Glomerular endothelial cell (primary cell): ENCODE data around the gene DNAH1. TPM values are rescaled to one million over a fixed set of nuclear protein-coding genes. Genes with fewer than 3 reads are reported as not detected.

Experiments used
- DNase-seq: peaks from one replicate; pipeline ENCODE4 v3.0.0-alpha.2; 2011; ENCODE audit warnings: low read depth, low spot score; ENCODE audit errors: extremely low read depth
- total RNA-seq: library from RNA; depleted of rRNA; stranded (reverse); fragments of >200 nt; gene quantifications from 2 replicates; pipeline ENCODE4 v1.2.3, GENCODE V29; 2015

Gene DNAH1
- total RNA-seq, 1 donor from 2014 or later, result 9.9 TPM

GRCh38 chr3:52384019-52384761 lies 68.1 kb downstream of the DNAH1 start:
- no peak for DNase-seq

- no peak for DNase-seq
Measured at GRCh38 chr3:52385157-52385556, 69.0 kb downstream of the DNAH1 start.

GRCh38 chr3:52387481-52387880 lies 71.4 kb downstream of the DNAH1 start:
- no peak for DNase-seq

- no peak for DNase-seq
Measured at GRCh38 chr3:52388348-52388821, 72.3 kb downstream of the DNAH1 start.

- no peak for DNase-seq
Measured at GRCh38 chr3:52388933-52389332, 72.8 kb downstream of the DNAH1 start.

- no peak for DNase-seq
Measured at GRCh38 chr3:52391096-52391495, 75.0 kb downstream of the DNAH1 start.

GRCh38 chr3:52392216-52392930 lies 76.3 kb downstream of the DNAH1 start:
- no peak for DNase-seq

- DNase-seq, result no peak
Measured at GRCh38 chr3:52393131-52393807, 77.2 kb downstream of the DNAH1 start.

- no peak for DNase-seq
Measured at GRCh38 chr3:52393959-52394670, 78.0 kb downstream of the DNAH1 start.

GRCh38 chr3:52394751-52395502 lies 78.8 kb downstream of the DNAH1 start:
- DNase-seq, result no peak

GRCh38 chr3:52395503-52395865 lies 79.4 kb downstream of the DNAH1 start:
- DNase-seq, result no peak

- no peak for DNase-seq
Measured at GRCh38 chr3:52396011-52396906, 80.1 kb downstream of the DNAH1 start.

GRCh38 chr3:52396907-52397591 lies 80.9 kb downstream of the DNAH1 start:
- DNase-seq, result no peak

GRCh38 chr3:52397676-52398399 lies 81.7 kb downstream of the DNAH1 start:
- no peak for DNase-seq

GRCh38 chr3:52398670-52399081 lies 82.6 kb downstream of the DNAH1 start:
- DNase-seq, result no peak

GRCh38 chr3:52399131-52399530 lies 83.0 kb downstream of the DNAH1 start:
- no peak for DNase-seq

GRCh38 chr3:52399593-52399992 lies 83.5 kb downstream of the DNAH1 start:
- DNase-seq, result no peak

- no peak for DNase-seq
Measured at GRCh38 chr3:52400275-52400793, 84.2 kb downstream of the DNAH1 start.
